ENCODE data around the gene ATP6V1C2. TPM values are rescaled to one million over a fixed set of nuclear protein-coding genes. Genes with fewer than 3 reads are reported as not detected.

ATP6V1C2 gene
- polyA plus RNA-seq, 1 donor from 2014 or later = not detected

- H3K4me2 ChIP-seq (ENCODE audit: low read length) = no peak overlapping the region
- no peaks in the 10 kb centered on the region for H3K36me3 ChIP-seq (ENCODE audit: insufficient read depth, low read length)
- no peak overlapping the region for H3K9ac ChIP-seq (ENCODE audit: low read length)
- H3K4me3 ChIP-seq (ENCODE audit: low read length) = no peak overlapping the region
- H3F3A ChIP-seq (ENCODE audit: insufficient read depth, low read length, poor library complexity, severe bottlenecking) = no peaks in the 10 kb centered on the region
- no peaks in the 10 kb centered on the region for H3K79me2 ChIP-seq (replicated peaks; ENCODE audit: insufficient read depth, low read length)
- H3K9me3 ChIP-seq (ENCODE audit: low read length) = no peaks in the 10 kb centered on the region
- TF ChIP-seq, protein P1, sequence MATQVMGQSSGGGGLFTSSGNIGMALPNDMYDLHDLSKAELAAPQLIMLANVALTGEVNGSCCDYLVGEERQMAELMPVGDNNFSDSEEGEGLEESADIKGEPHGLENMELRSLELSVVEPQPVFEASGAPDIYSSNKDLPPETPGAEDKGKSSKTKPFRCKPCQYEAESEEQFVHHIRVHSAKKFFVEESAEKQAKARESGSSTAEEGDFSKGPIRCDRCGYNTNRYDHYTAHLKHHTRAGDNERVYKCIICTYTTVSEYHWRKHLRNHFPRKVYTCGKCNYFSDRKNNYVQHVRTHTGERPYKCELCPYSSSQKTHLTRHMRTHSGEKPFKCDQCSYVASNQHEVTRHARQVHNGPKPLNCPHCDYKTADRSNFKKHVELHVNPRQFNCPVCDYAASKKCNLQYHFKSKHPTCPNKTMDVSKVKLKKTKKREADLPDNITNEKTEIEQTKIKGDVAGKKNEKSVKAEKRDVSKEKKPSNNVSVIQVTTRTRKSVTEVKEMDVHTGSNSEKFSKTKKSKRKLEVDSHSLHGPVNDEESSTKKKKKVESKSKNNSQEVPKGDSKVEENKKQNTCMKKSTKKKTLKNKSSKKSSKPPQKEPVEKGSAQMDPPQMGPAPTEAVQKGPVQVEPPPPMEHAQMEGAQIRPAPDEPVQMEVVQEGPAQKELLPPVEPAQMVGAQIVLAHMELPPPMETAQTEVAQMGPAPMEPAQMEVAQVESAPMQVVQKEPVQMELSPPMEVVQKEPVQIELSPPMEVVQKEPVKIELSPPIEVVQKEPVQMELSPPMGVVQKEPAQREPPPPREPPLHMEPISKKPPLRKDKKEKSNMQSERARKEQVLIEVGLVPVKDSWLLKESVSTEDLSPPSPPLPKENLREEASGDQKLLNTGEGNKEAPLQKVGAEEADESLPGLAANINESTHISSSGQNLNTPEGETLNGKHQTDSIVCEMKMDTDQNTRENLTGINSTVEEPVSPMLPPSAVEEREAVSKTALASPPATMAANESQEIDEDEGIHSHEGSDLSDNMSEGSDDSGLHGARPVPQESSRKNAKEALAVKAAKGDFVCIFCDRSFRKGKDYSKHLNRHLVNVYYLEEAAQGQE (IDR thresholded peaks at IDR 0.05; ENCODE audit: borderline replicate concordance) = no peak
- no peak for TF ChIP-seq EP300 (conservative IDR thresholded peaks at IDR 0.05; ENCODE audit: poor library complexity, severe bottlenecking)
- TF ChIP-seq, protein P2, sequence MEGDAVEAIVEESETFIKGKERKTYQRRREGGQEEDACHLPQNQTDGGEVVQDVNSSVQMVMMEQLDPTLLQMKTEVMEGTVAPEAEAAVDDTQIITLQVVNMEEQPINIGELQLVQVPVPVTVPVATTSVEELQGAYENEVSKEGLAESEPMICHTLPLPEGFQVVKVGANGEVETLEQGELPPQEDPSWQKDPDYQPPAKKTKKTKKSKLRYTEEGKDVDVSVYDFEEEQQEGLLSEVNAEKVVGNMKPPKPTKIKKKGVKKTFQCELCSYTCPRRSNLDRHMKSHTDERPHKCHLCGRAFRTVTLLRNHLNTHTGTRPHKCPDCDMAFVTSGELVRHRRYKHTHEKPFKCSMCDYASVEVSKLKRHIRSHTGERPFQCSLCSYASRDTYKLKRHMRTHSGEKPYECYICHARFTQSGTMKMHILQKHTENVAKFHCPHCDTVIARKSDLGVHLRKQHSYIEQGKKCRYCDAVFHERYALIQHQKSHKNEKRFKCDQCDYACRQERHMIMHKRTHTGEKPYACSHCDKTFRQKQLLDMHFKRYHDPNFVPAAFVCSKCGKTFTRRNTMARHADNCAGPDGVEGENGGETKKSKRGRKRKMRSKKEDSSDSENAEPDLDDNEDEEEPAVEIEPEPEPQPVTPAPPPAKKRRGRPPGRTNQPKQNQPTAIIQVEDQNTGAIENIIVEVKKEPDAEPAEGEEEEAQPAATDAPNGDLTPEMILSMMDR (IDR thresholded peaks at IDR 0.05; ENCODE audit: poor library complexity, severe bottlenecking) = no peak
- H3K27ac ChIP-seq (ENCODE audit: low read length) = no peak overlapping the region
- H4K20me1 ChIP-seq (ENCODE audit: insufficient read depth) = no peaks in the 10 kb centered on the region
- no peak overlapping the region for H2AFZ ChIP-seq (ENCODE audit: low read depth, low read length)
- H3K27me3 ChIP-seq (ENCODE audit: insufficient read depth, low read depth, low read length) = no peaks in the 10 kb centered on the region
- no peaks in the 10 kb centered on the region for H3K9me2 ChIP-seq (ENCODE audit: insufficient read depth, low read length)
These were observed 60.3 kb downstream of the ATP6V1C2 start for GRCh38 chr2:10781746-10782145.

GRCh38 chr2:10783421-10783820 lies 62.0 kb downstream of the ATP6V1C2 start:
- Histone ChIP-seq H3K27ac (ENCODE audit: low read length) (no peak overlapping the region), H3K9me3 (ENCODE audit: low read length) (no peaks in the 10 kb centered on the region), H3K4me3 (ENCODE audit: low read length) (no peak overlapping the region), H3F3A (ENCODE audit: insufficient read depth, low read length, poor library complexity, severe bottlenecking) (no peaks in the 10 kb centered on the region), H3K27me3 (ENCODE audit: insufficient read depth, low read depth, low read length) (no peaks in the 10 kb centered on the region), H3K9ac (ENCODE audit: low read length) (no peak overlapping the region), H3K9me2 (ENCODE audit: insufficient read depth, low read length) (no peaks in the 10 kb centered on the region), H3K79me2 (replicated peaks; ENCODE audit: insufficient read depth, low read length) (no peaks in the 10 kb centered on the region), H3K4me2 (ENCODE audit: low read length) (no peak overlapping the region), H4K20me1 (ENCODE audit: insufficient read depth) (no peaks in the 10 kb centered on the region), H2AFZ (ENCODE audit: low read depth, low read length) (no peak overlapping the region), H3K36me3 (ENCODE audit: insufficient read depth, low read length) (no peaks in the 10 kb centered on the region)
- TF ChIP-seq, protein P1 (IDR thresholded peaks at IDR 0.05; ENCODE audit: borderline replicate concordance) = no peak
- TF ChIP-seq MXI1 (conservative IDR thresholded peaks at IDR 0.05; ENCODE audit: poor library complexity, severe bottlenecking) = no peak
- no peak for TF ChIP-seq SMC3 (conservative IDR thresholded peaks at IDR 0.05; ENCODE audit: poor library complexity)
- TF ChIP-seq, protein P2 (IDR thresholded peaks at IDR 0.05; ENCODE audit: poor library complexity, severe bottlenecking) = no peak
- TF ChIP-seq RAD21 (conservative IDR thresholded peaks at IDR 0.05) = no peak
- no peak for TF ChIP-seq TAF1 (IDR thresholded peaks at IDR 0.05; ENCODE audit: low read depth)
- TF ChIP-seq EP300 (conservative IDR thresholded peaks at IDR 0.05; ENCODE audit: poor library complexity, severe bottlenecking) = no peak
- TF ChIP-seq POLR2AphosphoS5 (IDR thresholded peaks at IDR 0.05) = no peak
- TF ChIP-seq EZH2 (IDR thresholded peaks at IDR 0.05; ENCODE audit: borderline replicate concordance, insufficient read depth, low read length, poor library complexity, severe bottlenecking) = no peak

Measured in neural cell (in vitro differentiated cells).